Endodermal cell (in vitro differentiated cells): ENCODE results near the gene FGR. TPM values are rescaled to one million over a fixed set of nuclear protein-coding genes. Genes with fewer than 3 reads are reported as not detected.

ENCODE experiments used
- DNase-seq: peaks from one replicate; pipeline ENCODE4 v3.0.0-alpha.2; 2017
- H3K27ac ChIP-seq: 2 replicates; pipeline ENCODE4 v1.5.1; 2013; ENCODE audit warnings: mild to moderate bottlenecking, low read depth, low read length, moderate library complexity
- H3K27me3 ChIP-seq: 2 replicates; pipeline ENCODE4 v1.6.1; 2013; ENCODE audit warnings: mild to moderate bottlenecking, low read length, moderate library complexity; ENCODE audit not compliant: insufficient read depth, control insufficient read depth, poor library complexity, severe bottlenecking
- H3K36me3 ChIP-seq: 2 replicates; pipeline ENCODE4 v1.7.0; 2013; ENCODE audit warnings: mild to moderate bottlenecking, low read length, moderate library complexity; ENCODE audit not compliant: control insufficient read depth, insufficient read depth
- H3K4me1 ChIP-seq: one replicate; pipeline ENCODE4 v1.7.0; 2013; ENCODE audit warnings: low read length; ENCODE audit not compliant: control insufficient read depth, insufficient read depth
- H3K4me3 ChIP-seq: 2 replicates; pipeline ENCODE4 v1.5.1; 2013; ENCODE audit warnings: mild to moderate bottlenecking, low read length, moderate library complexity
- H3K9ac ChIP-seq: 2 replicates; pipeline ENCODE4 v1.6.1; 2013; ENCODE audit warnings: mild to moderate bottlenecking, low read length, moderate library complexity; ENCODE audit not compliant: poor library complexity, severe bottlenecking; ENCODE audit errors: extremely low read depth
- H3K9me3 ChIP-seq: 2 replicates; pipeline ENCODE4 v1.6.1; 2013; ENCODE audit warnings: mild to moderate bottlenecking, low read length, moderate library complexity; ENCODE audit not compliant: control insufficient read depth
- H3K27ac Mint-ChIP-seq: 2 replicates; pipeline ENCODE4 v1.8.0; 2020; ENCODE audit warnings: mixed read lengths
- H3K27me3 Mint-ChIP-seq: 2 replicates; pipeline ENCODE4 v1.8.0; 2021; ENCODE audit warnings: mild to moderate bottlenecking, mixed read lengths; ENCODE audit not compliant: insufficient read depth
- H3K36me3 Mint-ChIP-seq: 2 replicates; pipeline ENCODE4 v1.8.0; 2020; ENCODE audit warnings: low read depth, mixed read lengths
- H3K4me1 Mint-ChIP-seq: 2 replicates; pipeline ENCODE4 v1.8.0; 2020; ENCODE audit warnings: mixed read lengths
- H3K4me3 Mint-ChIP-seq: 2 replicates; pipeline ENCODE4 v1.8.0; 2020; ENCODE audit warnings: mild to moderate bottlenecking, moderate library complexity, mixed read lengths
- H3K9me3 Mint-ChIP-seq: 2 replicates; pipeline ENCODE4 v1.8.0; 2020; ENCODE audit warnings: mild to moderate bottlenecking, mixed read lengths
- WGBS, 2 experiments: methylation state at CpG; one replicate each; pipeline versions ENCODE4 v1.1.5 to v1.1.7; 2013; ENCODE audit warnings: missing lambda C conversion rate in 2 of 2, mixed read lengths in 1 of 2; ENCODE audit not compliant: insufficient coverage in 1 of 2, insufficient read length in 1 of 2; 5-methylcytosine and 5-hydroxymethylcytosine counted together
- total RNA-seq, 2 donors: library from RNA; stranded (reverse); fragmentation: NEBNext Ultra II Directional in 1 of 2; extraction: Animal tissue kit (Norgen Biotek cat#: 25700) in 1 of 2; gene quantifications; 2 replicates in 1 of 2; 3 replicates in 1 of 2; pipeline ENCODE4 v1.2.1, GENCODE V29; 2021
- TF ChIP-seq, protein P1 (sequence below): fragments of 200-600 bp; sonication (generic); conservative IDR thresholded peaks from 2 replicates; pipeline ENCODE4 v1.5.0; 2021; ENCODE audit warnings: antibody characterized with exemption, mild to moderate bottlenecking

The FGR gene
- total RNA-seq, 2 donors from 2014 or later: not detected

GRCh38 chr1:27567971-27568299 is 67.0 kb downstream of the FGR start:
- Histone ChIP-seq H3K27me3 (no peaks in the 10 kb centered on the region), H3K9me3 (no peaks in the 10 kb centered on the region), H3K4me3 (peak overlapping the region; percentile 53), H3K27ac (peak overlapping the region; percentile 92), H3K9ac (peak overlapping the region; percentile 33), H3K36me3 (no peaks in the 10 kb centered on the region), H3K4me1 (peaks cover 61% of the 10 kb centered on the region)
- Mint-ChIP-seq H3K27me3 (no peaks in the 10 kb centered on the region), H3K4me1 (peaks cover 78% of the 10 kb centered on the region), H3K9me3 (no peaks in the 10 kb centered on the region), H3K36me3 (no peaks in the 10 kb centered on the region), H3K27ac (peak overlapping the region; percentile 67), H3K4me3 (peak overlapping the region; percentile 37)
- 80 to 87% methylated on average over 3 to 8 of the region's 8 CpGs for WGBS, 2 experiments
- no peak for DNase-seq
- TF ChIP-seq, protein P1, sequence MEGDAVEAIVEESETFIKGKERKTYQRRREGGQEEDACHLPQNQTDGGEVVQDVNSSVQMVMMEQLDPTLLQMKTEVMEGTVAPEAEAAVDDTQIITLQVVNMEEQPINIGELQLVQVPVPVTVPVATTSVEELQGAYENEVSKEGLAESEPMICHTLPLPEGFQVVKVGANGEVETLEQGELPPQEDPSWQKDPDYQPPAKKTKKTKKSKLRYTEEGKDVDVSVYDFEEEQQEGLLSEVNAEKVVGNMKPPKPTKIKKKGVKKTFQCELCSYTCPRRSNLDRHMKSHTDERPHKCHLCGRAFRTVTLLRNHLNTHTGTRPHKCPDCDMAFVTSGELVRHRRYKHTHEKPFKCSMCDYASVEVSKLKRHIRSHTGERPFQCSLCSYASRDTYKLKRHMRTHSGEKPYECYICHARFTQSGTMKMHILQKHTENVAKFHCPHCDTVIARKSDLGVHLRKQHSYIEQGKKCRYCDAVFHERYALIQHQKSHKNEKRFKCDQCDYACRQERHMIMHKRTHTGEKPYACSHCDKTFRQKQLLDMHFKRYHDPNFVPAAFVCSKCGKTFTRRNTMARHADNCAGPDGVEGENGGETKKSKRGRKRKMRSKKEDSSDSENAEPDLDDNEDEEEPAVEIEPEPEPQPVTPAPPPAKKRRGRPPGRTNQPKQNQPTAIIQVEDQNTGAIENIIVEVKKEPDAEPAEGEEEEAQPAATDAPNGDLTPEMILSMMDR: no peak

DNA sequence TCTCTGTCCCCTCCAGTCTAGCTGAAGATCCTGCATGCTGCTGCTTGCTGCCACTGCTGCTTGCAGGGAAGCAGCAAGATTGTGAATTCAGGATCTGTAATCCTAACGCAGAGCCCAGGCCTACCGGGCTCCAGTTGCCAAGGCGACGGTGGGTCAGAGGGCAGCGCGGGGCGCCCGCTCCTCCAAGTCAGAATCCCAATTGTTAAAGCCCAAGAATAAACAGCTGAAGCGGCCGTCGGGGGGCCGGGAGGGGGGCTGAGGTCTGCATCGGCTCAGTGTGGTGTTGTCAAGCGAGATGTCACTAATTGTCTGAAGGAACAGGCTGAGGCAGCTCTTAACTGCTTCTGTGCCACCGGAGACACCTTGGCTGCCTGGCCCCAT is 67.8 kb downstream of the FGR start:
- WGBS, 2 experiments: 43 to 47% methylated on average over 13 to 15 of the region's 15 CpGs
- no peaks in the 10 kb centered on the region for H3K9me3 Mint-ChIP-seq
- TF ChIP-seq, protein P1: no peak
- peaks cover 77% of the 10 kb centered on the region for H3K4me1 Mint-ChIP-seq
- H3K4me1 ChIP-seq: peaks cover 65% of the 10 kb centered on the region
- H3K9ac ChIP-seq: no peak overlapping the region
- H3K27me3 ChIP-seq: no peaks in the 10 kb centered on the region
- H3K36me3 Mint-ChIP-seq: no peaks in the 10 kb centered on the region
- H3K27ac ChIP-seq: peak overlapping the region; percentile 92
- no peak overlapping the region for H3K4me3 ChIP-seq
- no peaks in the 10 kb centered on the region for H3K27me3 Mint-ChIP-seq
- H3K36me3 ChIP-seq: no peaks in the 10 kb centered on the region
- peak overlapping the region; percentile 37 for H3K4me3 Mint-ChIP-seq
- peak overlapping the region; percentile 67 for H3K27ac Mint-ChIP-seq
- DNase-seq: no peak
- H3K9me3 ChIP-seq: no peaks in the 10 kb centered on the region

GRCh38 chr1:27566462-27567145 is 68.4 kb downstream of the FGR start:
- Mint-ChIP-seq H3K27me3 (no peaks in the 10 kb centered on the region), H3K9me3 (no peaks in the 10 kb centered on the region), H3K4me1 (peaks cover 77% of the 10 kb centered on the region), H3K36me3 (no peaks in the 10 kb centered on the region), H3K27ac (peak overlapping the region; percentile 84), H3K4me3 (peak overlapping the region; percentile 37)
- Histone ChIP-seq H3K4me1 (peaks cover 62% of the 10 kb centered on the region), H3K4me3 (no peak overlapping the region), H3K27ac (peak overlapping the region; percentile 92), H3K36me3 (no peaks in the 10 kb centered on the region), H3K9me3 (no peaks in the 10 kb centered on the region), H3K9ac (no peak overlapping the region), H3K27me3 (no peaks in the 10 kb centered on the region)
- DNase-seq: no peak
- TF ChIP-seq, protein P1: no peak
- WGBS, 2 experiments: 57 to 79% methylated on average over 9 to 13 of the region's 13 CpGs
